ENCODE results near the gene TKTL1. TPM values are rescaled to one million over a fixed set of nuclear protein-coding genes. Genes with fewer than 3 reads are reported as not detected.

Gene TKTL1
- total and polyA plus RNA-seq, 2 of the 8 experiments (the other 6 are each of a cell fraction or from before 2014, with no cell fraction given) = 0.05 TPM; not detected in 1

DNA sequence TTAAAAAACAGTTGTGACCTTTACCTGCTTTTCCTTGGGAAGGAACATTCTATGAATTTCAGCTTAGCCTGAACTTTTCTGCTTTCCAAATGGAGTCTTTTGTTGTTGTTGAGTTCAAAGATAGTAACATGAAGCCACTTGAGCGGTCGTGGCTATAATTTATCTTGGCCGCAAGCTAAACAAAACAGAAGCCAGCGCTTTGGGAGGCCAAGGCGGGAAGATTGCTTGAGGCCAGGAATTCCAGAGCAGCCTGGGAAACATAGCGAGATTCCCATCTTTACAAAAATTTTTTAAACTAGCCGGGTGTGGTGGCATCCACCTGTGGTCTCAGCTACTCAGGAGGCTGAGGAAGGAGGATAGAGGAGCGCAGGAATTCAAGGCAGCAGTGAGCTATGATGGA, 29.9 kb downstream of the TKTL1 start (continued):
- TF ChIP-seq, protein P1, sequence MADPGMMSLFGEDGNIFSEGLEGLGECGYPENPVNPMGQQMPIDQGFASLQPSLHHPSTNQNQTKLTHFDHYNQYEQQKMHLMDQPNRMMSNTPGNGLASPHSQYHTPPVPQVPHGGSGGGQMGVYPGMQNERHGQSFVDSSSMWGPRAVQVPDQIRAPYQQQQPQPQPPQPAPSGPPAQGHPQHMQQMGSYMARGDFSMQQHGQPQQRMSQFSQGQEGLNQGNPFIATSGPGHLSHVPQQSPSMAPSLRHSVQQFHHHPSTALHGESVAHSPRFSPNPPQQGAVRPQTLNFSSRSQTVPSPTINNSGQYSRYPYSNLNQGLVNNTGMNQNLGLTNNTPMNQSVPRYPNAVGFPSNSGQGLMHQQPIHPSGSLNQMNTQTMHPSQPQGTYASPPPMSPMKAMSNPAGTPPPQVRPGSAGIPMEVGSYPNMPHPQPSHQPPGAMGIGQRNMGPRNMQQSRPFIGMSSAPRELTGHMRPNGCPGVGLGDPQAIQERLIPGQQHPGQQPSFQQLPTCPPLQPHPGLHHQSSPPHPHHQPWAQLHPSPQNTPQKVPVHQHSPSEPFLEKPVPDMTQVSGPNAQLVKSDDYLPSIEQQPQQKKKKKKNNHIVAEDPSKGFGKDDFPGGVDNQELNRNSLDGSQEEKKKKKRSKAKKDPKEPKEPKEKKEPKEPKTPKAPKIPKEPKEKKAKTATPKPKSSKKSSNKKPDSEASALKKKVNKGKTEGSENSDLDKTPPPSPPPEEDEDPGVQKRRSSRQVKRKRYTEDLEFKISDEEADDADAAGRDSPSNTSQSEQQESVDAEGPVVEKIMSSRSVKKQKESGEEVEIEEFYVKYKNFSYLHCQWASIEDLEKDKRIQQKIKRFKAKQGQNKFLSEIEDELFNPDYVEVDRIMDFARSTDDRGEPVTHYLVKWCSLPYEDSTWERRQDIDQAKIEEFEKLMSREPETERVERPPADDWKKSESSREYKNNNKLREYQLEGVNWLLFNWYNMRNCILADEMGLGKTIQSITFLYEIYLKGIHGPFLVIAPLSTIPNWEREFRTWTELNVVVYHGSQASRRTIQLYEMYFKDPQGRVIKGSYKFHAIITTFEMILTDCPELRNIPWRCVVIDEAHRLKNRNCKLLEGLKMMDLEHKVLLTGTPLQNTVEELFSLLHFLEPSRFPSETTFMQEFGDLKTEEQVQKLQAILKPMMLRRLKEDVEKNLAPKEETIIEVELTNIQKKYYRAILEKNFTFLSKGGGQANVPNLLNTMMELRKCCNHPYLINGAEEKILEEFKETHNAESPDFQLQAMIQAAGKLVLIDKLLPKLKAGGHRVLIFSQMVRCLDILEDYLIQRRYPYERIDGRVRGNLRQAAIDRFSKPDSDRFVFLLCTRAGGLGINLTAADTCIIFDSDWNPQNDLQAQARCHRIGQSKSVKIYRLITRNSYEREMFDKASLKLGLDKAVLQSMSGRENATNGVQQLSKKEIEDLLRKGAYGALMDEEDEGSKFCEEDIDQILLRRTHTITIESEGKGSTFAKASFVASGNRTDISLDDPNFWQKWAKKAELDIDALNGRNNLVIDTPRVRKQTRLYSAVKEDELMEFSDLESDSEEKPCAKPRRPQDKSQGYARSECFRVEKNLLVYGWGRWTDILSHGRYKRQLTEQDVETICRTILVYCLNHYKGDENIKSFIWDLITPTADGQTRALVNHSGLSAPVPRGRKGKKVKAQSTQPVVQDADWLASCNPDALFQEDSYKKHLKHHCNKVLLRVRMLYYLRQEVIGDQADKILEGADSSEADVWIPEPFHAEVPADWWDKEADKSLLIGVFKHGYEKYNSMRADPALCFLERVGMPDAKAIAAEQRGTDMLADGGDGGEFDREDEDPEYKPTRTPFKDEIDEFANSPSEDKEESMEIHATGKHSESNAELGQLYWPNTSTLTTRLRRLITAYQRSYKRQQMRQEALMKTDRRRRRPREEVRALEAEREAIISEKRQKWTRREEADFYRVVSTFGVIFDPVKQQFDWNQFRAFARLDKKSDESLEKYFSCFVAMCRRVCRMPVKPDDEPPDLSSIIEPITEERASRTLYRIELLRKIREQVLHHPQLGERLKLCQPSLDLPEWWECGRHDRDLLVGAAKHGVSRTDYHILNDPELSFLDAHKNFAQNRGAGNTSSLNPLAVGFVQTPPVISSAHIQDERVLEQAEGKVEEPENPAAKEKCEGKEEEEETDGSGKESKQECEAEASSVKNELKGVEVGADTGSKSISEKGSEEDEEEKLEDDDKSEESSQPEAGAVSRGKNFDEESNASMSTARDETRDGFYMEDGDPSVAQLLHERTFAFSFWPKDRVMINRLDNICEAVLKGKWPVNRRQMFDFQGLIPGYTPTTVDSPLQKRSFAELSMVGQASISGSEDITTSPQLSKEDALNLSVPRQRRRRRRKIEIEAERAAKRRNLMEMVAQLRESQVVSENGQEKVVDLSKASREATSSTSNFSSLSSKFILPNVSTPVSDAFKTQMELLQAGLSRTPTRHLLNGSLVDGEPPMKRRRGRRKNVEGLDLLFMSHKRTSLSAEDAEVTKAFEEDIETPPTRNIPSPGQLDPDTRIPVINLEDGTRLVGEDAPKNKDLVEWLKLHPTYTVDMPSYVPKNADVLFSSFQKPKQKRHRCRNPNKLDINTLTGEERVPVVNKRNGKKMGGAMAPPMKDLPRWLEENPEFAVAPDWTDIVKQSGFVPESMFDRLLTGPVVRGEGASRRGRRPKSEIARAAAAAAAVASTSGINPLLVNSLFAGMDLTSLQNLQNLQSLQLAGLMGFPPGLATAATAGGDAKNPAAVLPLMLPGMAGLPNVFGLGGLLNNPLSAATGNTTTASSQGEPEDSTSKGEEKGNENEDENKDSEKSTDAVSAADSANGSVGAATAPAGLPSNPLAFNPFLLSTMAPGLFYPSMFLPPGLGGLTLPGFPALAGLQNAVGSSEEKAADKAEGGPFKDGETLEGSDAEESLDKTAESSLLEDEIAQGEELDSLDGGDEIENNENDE (IDR thresholded peaks at IDR 0.05; ENCODE audit: insufficient replicate concordance, low read length) = no peak
- TF ChIP-seq, protein P2, sequence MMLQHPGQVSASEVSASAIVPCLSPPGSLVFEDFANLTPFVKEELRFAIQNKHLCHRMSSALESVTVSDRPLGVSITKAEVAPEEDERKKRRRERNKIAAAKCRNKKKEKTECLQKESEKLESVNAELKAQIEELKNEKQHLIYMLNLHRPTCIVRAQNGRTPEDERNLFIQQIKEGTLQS (IDR thresholded peaks at IDR 0.05; ENCODE audit: insufficient read depth, low read depth, low read length) = no peak
- TF ChIP-seq TBP (IDR thresholded peaks at IDR 0.05; ENCODE audit: low read depth, low read length) (no peak), SIX5 (IDR thresholded peaks at IDR 0.05; ENCODE audit: low read depth, low read length) (no peak)
- TF ChIP-seq, protein P3, sequence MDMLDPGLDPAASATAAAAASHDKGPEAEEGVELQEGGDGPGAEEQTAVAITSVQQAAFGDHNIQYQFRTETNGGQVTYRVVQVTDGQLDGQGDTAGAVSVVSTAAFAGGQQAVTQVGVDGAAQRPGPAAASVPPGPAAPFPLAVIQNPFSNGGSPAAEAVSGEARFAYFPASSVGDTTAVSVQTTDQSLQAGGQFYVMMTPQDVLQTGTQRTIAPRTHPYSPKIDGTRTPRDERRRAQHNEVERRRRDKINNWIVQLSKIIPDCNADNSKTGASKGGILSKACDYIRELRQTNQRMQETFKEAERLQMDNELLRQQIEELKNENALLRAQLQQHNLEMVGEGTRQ (IDR thresholded peaks at IDR 0.05; ENCODE audit: low read length) = no peak
